K562 (cell line): ENCODE data around the gene RSPH1.

Experiments
- ATF2 ChIP-seq: sonication (generic); formaldehyde crosslinking; IDR thresholded peaks from 2 replicates; pipeline ENCODE4 v1.8.1; 2022; ENCODE audit warnings: missing genetic modification reagents
- ATF6 ChIP-seq: sonication (generic); formaldehyde crosslinking; IDR thresholded peaks from 2 replicates; pipeline ENCODE4 v1.4.0; 2020; ENCODE audit warnings: mild to moderate bottlenecking, missing genetic modification reagents
- CTBP1 ChIP-seq: fragments of 450-650 bp; IDR thresholded peaks from 2 replicates; pipeline ENCODE4 v1.6.1; 2016; ENCODE audit warnings: borderline replicate concordance
- CTCF ChIP-seq, 3 experiments: IDR thresholded peaks in 2 of 3; conservative IDR thresholded peaks in 1 of 3; 2 replicates each; pipeline ENCODE4 v1.5.1; 2011 to 2012; ENCODE audit warnings: low read length in 3 of 3, mild to moderate bottlenecking in 3 of 3, control low read depth in 2 of 3, improper control_type of control experiment in 1 of 3, inconsistent platforms in 1 of 3, low read depth in 1 of 3, mixed read lengths in 1 of 3, moderate library complexity in 1 of 3; ENCODE audit not compliant: insufficient read depth in 2 of 3
- HMGXB4 ChIP-seq: sonication (generic); formaldehyde crosslinking; IDR thresholded peaks from 2 replicates; pipeline ENCODE4 v1.8.1; 2023; ENCODE audit warnings: mild to moderate bottlenecking, missing genetic modification reagents
- KLF10 ChIP-seq: fragments of 250-450 bp; sonication (Bioruptor Pico); IDR thresholded peaks from 2 replicates; pipeline ENCODE4 v1.6.1; 2021; ENCODE audit warnings: matching md5 sums
- MAFK ChIP-seq: IDR thresholded peaks from 2 replicates; pipeline ENCODE4 v1.6.1; 2011; ENCODE audit warnings: low read length, improper control_type of control experiment
- MYC ChIP-seq, 2 experiments: fragments of 250-450 bp in 1 of 2; sonication (Bioruptor Pico) in 1 of 2; IDR thresholded peaks; 2 replicates each; pipeline versions ENCODE4 v1.5.1 to v1.6.1; 2012 to 2021; ENCODE audit warnings: low read depth in 2 of 2, borderline replicate concordance in 1 of 2, improper control_type of control experiment in 1 of 2, low read length in 1 of 2, mild to moderate bottlenecking in 1 of 2, moderate library complexity in 1 of 2
- NBN ChIP-seq: fragments of 450-650 bp; IDR thresholded peaks from 2 replicates; pipeline ENCODE4 v1.6.1; 2016; ENCODE audit warnings: low read depth, mild to moderate bottlenecking
- NFRKB ChIP-seq: fragments of 450-650 bp; IDR thresholded peaks from 2 replicates; pipeline ENCODE4 v1.6.1; 2016; ENCODE audit warnings: low read depth
- PCBP2 ChIP-seq: fragments of 200-400 bp; formaldehyde crosslinking; IDR thresholded peaks from 2 replicates; pipeline ENCODE4 v1.6.1; 2018; ENCODE audit warnings: low read length, low read depth, mild to moderate bottlenecking, moderate library complexity; ENCODE audit not compliant: poor library complexity, severe bottlenecking
- ZNF174 ChIP-seq: fragments of 250-450 bp; sonication (Bioruptor Pico); IDR thresholded peaks from 2 replicates; pipeline ENCODE4 v1.4.0; 2020; ENCODE audit warnings: mild to moderate bottlenecking

- TF ChIP-seq CTCF (IDR thresholded peaks at IDR 0.05 in 2 of 3, conservative IDR thresholded peaks at IDR 0.05 in 1 of 3; ENCODE audit: insufficient read depth in 2 of 3, low read depth in 1 of 3, low read length in 3 of 3), result no peak
- TF ChIP-seq CTBP1, result no peak
- TF ChIP-seq NBN, result no peak
- TF ChIP-seq MYC (IDR thresholded peaks at IDR 0.05; ENCODE audit: low read depth, low read length), result no peak
- TF ChIP-seq MYC (CRISPR knock-in tag; IDR thresholded peaks at IDR 0.05; ENCODE audit: borderline replicate concordance, low read depth), result no peak
- TF ChIP-seq ATF2 (CRISPR knock-in tag), result no peak
- TF ChIP-seq KLF10 (CRISPR knock-in tag), result no peak
- no peak for TF ChIP-seq NFRKB
- no peak for TF ChIP-seq PCBP2
- no peak for TF ChIP-seq MAFK
- no peak for TF ChIP-seq ZNF174 (CRISPR knock-in tag)
- no peak for TF ChIP-seq ATF6
- TF ChIP-seq HMGXB4 (CRISPR knock-in tag), result no peak
These were observed 67.0 kb downstream of the RSPH1 start for GRCh38 chr21:42429021-42429420.
